H1 (cell line): ENCODE data around the gene TEK. TPM values are rescaled to one million over a fixed set of nuclear protein-coding genes. Genes with fewer than 3 reads are reported as not detected.

ENCODE experiments used
- CTCF ChIA-PET: fragments of 300-600 bp; sonication (Branson Sonifier 250); formaldehyde crosslinking; loops from one replicate; lab custom pipeline; 2021; ENCODE audit not compliant: partially characterized antibody; lab: Charles Lee
- POLR2A ChIA-PET: fragments of 300-600 bp; sonication (Branson Sonifier 250); formaldehyde crosslinking; loops from one replicate; lab custom pipeline; 2021; ENCODE audit warnings: inconsistent platforms; ENCODE audit not compliant: partially characterized antibody; lab: Charles Lee
- DNase-seq, 2 experiments: peaks; one replicate each; pipeline versions ENCODE4 v3.0.0 to v3.0.0-alpha.2; 2010 to 2022; ENCODE audit warnings: low spot score in 2 of 2, low read depth in 1 of 2, mixed read lengths in 1 of 2
- FAIRE-seq: peaks from 2 replicates; lab custom pipeline; 2011; peaks lifted over from hg19 to GRCh38; lab: Jason Lieb, UNC
- H2AFZ ChIP-seq: 2 replicates; pipeline ENCODE4 v1.8.1; 2012; ENCODE audit warnings: low read length, inconsistent platforms
- H2AK5ac ChIP-seq: 2 replicates; pipeline ENCODE4 v1.6.1; 2013; ENCODE audit warnings: low read depth, low read length
- H2BK120ac ChIP-seq: replicated peaks from 2 replicates; pipeline ENCODE3; 2013; ENCODE audit warnings: low read depth, low read length, inconsistent platforms
- H2BK12ac ChIP-seq: 2 replicates; pipeline ENCODE4 v1.6.1; 2013; ENCODE audit warnings: low read depth, low read length
- H2BK15ac ChIP-seq: 2 replicates; pipeline ENCODE4 v1.6.1; 2013; ENCODE audit warnings: low read length
- H2BK20ac ChIP-seq: 2 replicates; pipeline ENCODE4 v1.6.1; 2013; ENCODE audit warnings: low read length
- H2BK5ac ChIP-seq: 2 replicates; pipeline ENCODE4 v1.6.1; 2013; ENCODE audit warnings: low read depth, low read length
- H3K14ac ChIP-seq: 2 replicates; pipeline ENCODE4 v1.6.1; 2013; ENCODE audit warnings: inconsistent platforms; ENCODE audit not compliant: insufficient read length
- H3K18ac ChIP-seq: 2 replicates; pipeline ENCODE4 v1.6.1; 2013; ENCODE audit warnings: low read length; ENCODE audit errors: extremely low read depth
- H3K23ac ChIP-seq: 2 replicates; pipeline ENCODE4 v1.6.1; 2013; ENCODE audit warnings: inconsistent platforms; ENCODE audit not compliant: insufficient read length
- H3K23me2 ChIP-seq: 2 replicates; pipeline ENCODE4 v1.6.1; 2013; ENCODE audit warnings: low read depth, low read length
- H3K27ac ChIP-seq: 2 replicates; pipeline ENCODE4 v1.6.1; 2011; ENCODE audit warnings: low read depth, low read length, inconsistent platforms
- H3K27me3 ChIP-seq, 4 experiments: replicated peaks in 1 of 4; 1 replicate in 1 of 4; 2 replicates in 3 of 4; pipeline versions ENCODE4 v1.6.1 to v1.8.1; 2011 to 2013; ENCODE audit warnings: low read length in 3 of 4, mild to moderate bottlenecking in 3 of 4, inconsistent platforms in 2 of 4, mixed read lengths in 2 of 4, moderate library complexity in 1 of 4; ENCODE audit not compliant: control insufficient read depth in 3 of 4, insufficient read depth in 3 of 4; ENCODE audit errors: extremely low read depth in 1 of 4
- H3K36me3 ChIP-seq, 4 experiments: 2 replicates each; pipeline versions ENCODE4 v1.6.1 to v1.8.1; 2011 to 2013; ENCODE audit warnings: mild to moderate bottlenecking in 4 of 4, low read length in 3 of 4, moderate library complexity in 2 of 4, control low read depth in 1 of 4, inconsistent platforms in 1 of 4; ENCODE audit not compliant: insufficient read depth in 4 of 4, control insufficient read depth in 2 of 4
- H3K4ac ChIP-seq: replicated peaks from 2 replicates; pipeline ENCODE3; 2013; ENCODE audit warnings: low read length, low read depth, mixed read lengths, inconsistent platforms; ENCODE audit not compliant: insufficient read length
- H3K4me1 ChIP-seq, 4 experiments: replicated peaks in 1 of 4; 1 replicate in 1 of 4; 2 replicates in 3 of 4; pipeline versions ENCODE4 v1.6.1 to v1.8.1; 2011 to 2013; ENCODE audit warnings: low read length in 3 of 4, inconsistent platforms in 2 of 4, mixed read lengths in 1 of 4; ENCODE audit not compliant: insufficient read depth in 4 of 4, control insufficient read depth in 3 of 4
- H3K4me2 ChIP-seq, 2 experiments: 2 replicates each; pipeline versions ENCODE4 v1.6.1 to v1.8.1; 2011 to 2013; ENCODE audit warnings: low read depth in 2 of 2, low read length in 2 of 2, control low read depth in 1 of 2, inconsistent platforms in 1 of 2, mild to moderate bottlenecking in 1 of 2; ENCODE audit not compliant: insufficient read depth in 1 of 2
- H3K4me3 ChIP-seq, 4 experiments: fragments of 200-600, 300-600 bp in 1 of 4; sonication (generic), shearing (Covaris generic), sonication (Bioruptor Twin) in 1 of 4; 2 replicates each; pipeline versions ENCODE4 v1.5.1 to v1.8.1; 2011 to 2016; ENCODE audit warnings: low read length in 4 of 4, low read depth in 3 of 4, control low read depth in 2 of 4, inconsistent platforms in 2 of 4, mild to moderate bottlenecking in 2 of 4, mixed read lengths in 1 of 4, moderate library complexity in 1 of 4; ENCODE audit not compliant: insufficient read depth in 2 of 4; ENCODE audit errors: extremely low read depth in 1 of 4
- H3K56ac ChIP-seq: replicated peaks from 2 replicates; pipeline ENCODE3; 2013; ENCODE audit warnings: low read depth, mild to moderate bottlenecking, mixed read lengths, low read length, inconsistent platforms; ENCODE audit not compliant: insufficient read length
- H3K79me1 ChIP-seq: 2 replicates; pipeline ENCODE4 v1.6.1; 2013; ENCODE audit warnings: low read depth, low read length, control low read depth
- H3K79me2 ChIP-seq, 2 experiments: 2 replicates each; pipeline versions ENCODE4 v1.6.1 to v1.8.1; 2012 to 2013; ENCODE audit warnings: low read length in 2 of 2, mild to moderate bottlenecking in 2 of 2, inconsistent platforms in 1 of 2; ENCODE audit not compliant: insufficient read depth in 2 of 2, control insufficient read depth in 1 of 2
- H3K9ac ChIP-seq, 4 experiments: replicated peaks in 1 of 4; 1 replicate in 1 of 4; 2 replicates in 3 of 4; pipeline versions ENCODE4 v1.6.1 to v1.8.1; 2011 to 2013; ENCODE audit warnings: low read depth in 3 of 4, low read length in 3 of 4, control low read depth in 2 of 4, mild to moderate bottlenecking in 2 of 4, moderate library complexity in 2 of 4, inconsistent platforms in 1 of 4; ENCODE audit errors: extremely low read depth in 1 of 4
- H3K9me3 ChIP-seq, 2 experiments: 2 replicates each; pipeline versions ENCODE4 v1.6.1 to v1.8.1; 2012 to 2013; ENCODE audit warnings: mild to moderate bottlenecking in 2 of 2, moderate library complexity in 2 of 2, control low read depth in 1 of 2, inconsistent platforms in 1 of 2, low read depth in 1 of 2, low read length in 1 of 2, mixed read lengths in 1 of 2; ENCODE audit not compliant: insufficient read depth in 2 of 2
- H4K20me1 ChIP-seq, 2 experiments: replicated peaks in 1 of 2; 2 replicates each; pipeline versions ENCODE3 to v1.8.1; 2011 to 2013; ENCODE audit warnings: inconsistent platforms in 2 of 2, low read length in 2 of 2, mild to moderate bottlenecking in 1 of 2; ENCODE audit not compliant: insufficient read depth in 2 of 2, control insufficient read depth in 1 of 2
- H4K5ac ChIP-seq: 2 replicates; pipeline ENCODE4 v1.6.1; 2013; ENCODE audit warnings: low read length, low read depth, mixed read lengths, inconsistent platforms; ENCODE audit not compliant: insufficient read length
- H4K8ac ChIP-seq: 2 replicates; pipeline ENCODE4 v1.8.0; 2013; ENCODE audit warnings: mild to moderate bottlenecking, moderate library complexity, low read length, inconsistent platforms; ENCODE audit not compliant: insufficient read depth; ENCODE audit errors: extremely low read depth
- H4K91ac ChIP-seq: replicated peaks from 2 replicates; pipeline ENCODE3; 2013; ENCODE audit warnings: low read length, mixed read lengths, inconsistent platforms; ENCODE audit not compliant: insufficient read length
- ATF2 ChIP-seq: IDR thresholded peaks from 2 replicates; pipeline ENCODE4 v1.6.1; 2012; ENCODE audit warnings: low read length, inconsistent platforms
- KDM1A ChIP-seq: fragments of 200-600, 300-600 bp; sonication (generic); IDR thresholded peaks from 2 replicates; pipeline ENCODE4 v1.7.1; 2016; ENCODE audit warnings: mild to moderate bottlenecking, low read length, borderline replicate concordance
- SIRT6 ChIP-seq: IDR thresholded peaks from one replicate; pipeline ENCODE4 v1.7.1; 2012; ENCODE audit warnings: low read length, inconsistent platforms
- SP1 ChIP-seq: IDR thresholded peaks from 2 replicates; pipeline ENCODE4 v1.6.1; 2011; ENCODE audit warnings: low read depth, low read length
- WGBS, 2 experiments: shearing (Covaris generic) in 1 of 2; methylation state at CpG; one replicate each; pipeline versions ENCODE4 v1.1.6 to v1.1.7; 2013 to 2015; ENCODE audit warnings: low lambda C conversion rate in 2 of 2, mixed read lengths in 2 of 2, inconsistent platforms in 1 of 2, low coverage in 1 of 2, missing lambda C conversion rate in 1 of 2; ENCODE audit not compliant: insufficient replicate concordance in 2 of 2, insufficient coverage in 1 of 2, insufficient read length in 1 of 2; ENCODE audit errors: extremely low coverage in 1 of 2, missing lambda C conversion rate in 1 of 2; 5-methylcytosine and 5-hydroxymethylcytosine counted together
- polyA plus RNA-seq, 7 experiments: library from polyadenylated mRNA; depleted of rRNA in 3 of 7; stranded (reverse) in 5 of 7; unstranded in 2 of 7; fragments of >200 nt in 5 of 7; fragments of 200-250 nt in 2 of 7; gene quantifications; 1 replicate in 5 of 7; 2 replicates in 1 of 7; 4 replicates in 1 of 7; pipeline versions ENCODE4 v1.2.1 to v1.2.3, GENCODE V29; 2011 to 2013; ENCODE audit warnings: missing spikeins in 2 of 7, mixed read lengths in 2 of 7
- total RNA-seq: library from RNA; stranded (reverse); fragmentation: NEBNext Ultra II Directional; extraction: Animal tissue kit (Norgen Biotek cat#: 25700); gene quantifications from 2 replicates; pipeline ENCODE4 v1.2.1, GENCODE V29; 2021

Gene TEK
- total and polyA plus RNA-seq, 2 of the 8 experiments (the other 6 are each of a cell fraction or from before 2014, with no cell fraction given), result 11.0 to 35.8 TPM

GRCh38 chr9:27129221-27129620 is 20.2 kb downstream of the TEK start:
- Histone ChIP-seq H3K23me2 (no peaks in the 10 kb centered on the region), H4K8ac (no peak overlapping the region), H2AFZ (no peak overlapping the region), H3K4me1 (no peaks in the 10 kb centered on the region), H3K36me3 (no peaks in the 10 kb centered on the region), H4K20me1 (peaks cover 0 to 2% of the 10 kb centered on the region in 2 experiments), H3K56ac (no peak overlapping the region), H2BK5ac (no peak overlapping the region), H3K9me3 (no peaks in the 10 kb centered on the region), H3K27ac (no peak overlapping the region), H3K23ac (no peak overlapping the region), H2BK120ac (no peak overlapping the region), H2AK5ac (no peak overlapping the region), H3K14ac (no peak overlapping the region), H3K27me3 (no peaks in the 10 kb centered on the region), H2BK20ac (no peak overlapping the region), H3K18ac (no peak overlapping the region), H3K4me3 (no peak overlapping the region), H4K91ac (no peak overlapping the region), H3K4ac (no peak overlapping the region), H3K79me1 (no peaks in the 10 kb centered on the region), H3K79me2 (no peaks in the 10 kb centered on the region), H3K4me2 (no peak overlapping the region), H2BK12ac (no peak overlapping the region), H2BK15ac (no peak overlapping the region), H3K9ac (no peak overlapping the region), H4K5ac (no peak overlapping the region)
- DNase-seq, result no peak
- TF ChIP-seq SIRT6 (no peak), SP1 (no peak), ATF2 (no peak), KDM1A (no peak)
- 81% methylated on average over 1 of the region's 1 CpG; no CpG with 5 or more reads in 1 of the 2 experiments for WGBS, 2 experiments
- FAIRE-seq, result no peak
- CTCF ChIA-PET, result interaction anchor here (0.9 to 1.1 kb wide), 3 partner anchors 10 to 35 kb away, joined by 3 read pairs; no protein-coding TSS in a partner anchor
- POLR2A ChIA-PET, result no interaction called here
